OCI-LY3 (cell line): ENCODE data around the gene BAG2.
A peak's percentile ranks its signal among the peaks of the same experiment; 100 is the strongest.

Experiments
- H2AFZ ChIP-seq: fragments of 200-600, 300-600 bp; shearing (Covaris generic); 2 replicates; pipeline ENCODE4 v1.6.0; 2014; ENCODE audit warnings: antibody characterized with exemption, low read depth, low read length
- H3K27ac ChIP-seq: fragments of 200-600, 300-600 bp; sonication (generic); 2 replicates; pipeline ENCODE4 v1.5.1; 2014; ENCODE audit warnings: mild to moderate bottlenecking, low read length, moderate library complexity, mixed read lengths
- H3K27me3 ChIP-seq: fragments of 200-600, 300-600 bp; sonication (generic); 2 replicates; pipeline ENCODE4 v1.6.1; 2014; ENCODE audit warnings: low read depth, low read length, mixed read lengths
- H3K36me3 ChIP-seq: fragments of 200-600, 300-600 bp; sonication (generic); replicated peaks from 2 replicates; pipeline ENCODE3; 2014; ENCODE audit warnings: low read depth, low read length, mixed read lengths
- H3K4me1 ChIP-seq: fragments of 300-600, 200-600 bp; sonication (generic); 2 replicates; pipeline ENCODE4 v1.6.1; 2014; ENCODE audit warnings: low read length, mixed read lengths
- H3K4me2 ChIP-seq: fragments of 200-600, 300-600 bp; sonication (generic); 2 replicates; pipeline ENCODE4 v1.6.1; 2014; ENCODE audit warnings: low read length, mixed read lengths
- H3K4me3 ChIP-seq: fragments of 300-600, 200-600 bp; sonication (generic); 2 replicates; pipeline ENCODE4 v1.5.1; 2014; ENCODE audit warnings: antibody characterized with exemption, mild to moderate bottlenecking, low read length, moderate library complexity
- H3K79me2 ChIP-seq: fragments of 300-600, 200-600 bp; shearing (Covaris generic); 2 replicates; pipeline ENCODE4 v1.6.1; 2014; ENCODE audit warnings: mild to moderate bottlenecking, low read length, mixed read lengths
- H3K9ac ChIP-seq: fragments of 300-600, 200-600 bp; shearing (Covaris generic); 2 replicates; pipeline ENCODE4 v1.6.0; 2014; ENCODE audit warnings: mild to moderate bottlenecking, low read length, moderate library complexity
- H3K9me3 ChIP-seq: fragments of 200-600, 300-600 bp; shearing (Covaris generic); 2 replicates; pipeline ENCODE4 v1.6.1; 2014; ENCODE audit warnings: low read length, mixed read lengths; ENCODE audit not compliant: insufficient read depth
- H4K20me1 ChIP-seq: fragments of 200-600, 300-600 bp; sonication (generic); 2 replicates; pipeline ENCODE4 v1.6.1; 2016; ENCODE audit warnings: low read length, mixed read lengths; ENCODE audit not compliant: insufficient read depth
- EZH2phosphoT487 ChIP-seq: fragments of 200-600 bp; shearing (Covaris generic); IDR thresholded peaks from 2 replicates; pipeline ENCODE4 v1.6.1; 2018; ENCODE audit warnings: antibody characterized with exemption, mixed run types, low read depth
- TF ChIP-seq, protein P1 (sequence below): fragments of 200-600, 300-600 bp; sonication (generic); IDR thresholded peaks from 2 replicates; pipeline ENCODE4 v1.5.1; 2014; ENCODE audit warnings: antibody characterized with exemption, low read length, low read depth

The BAG2 gene

GRCh38 chr6:57215260-57215659 lies 43.1 kb downstream of the BAG2 start:
- H3K79me2 ChIP-seq: peaks cover 86% of the 10 kb centered on the region

GRCh38 chr6:57216235-57217101 lies 44.3 kb downstream of the BAG2 start:
- Histone ChIP-seq H3K79me2 (peaks cover 96% of the 10 kb centered on the region), H3K4me2 (peak overlapping the region; percentile 19; the same call in 1 of the 2 replicates), H3K4me3 (no peak overlapping the region)

More at GRCh38 chr6:57215260-57215659, 43.1 kb downstream of the BAG2 start:
- peaks cover 13% of the 10 kb centered on the region for H3K4me1 ChIP-seq
- H3K27ac ChIP-seq: no peak overlapping the region
- H4K20me1 ChIP-seq: 0 out of 2 replicates have a peak, but pooled peaks cover 3% of the 10 kb centered on the region
- H3K36me3 ChIP-seq: peaks cover 2% of the 10 kb centered on the region
- TF ChIP-seq EZH2phosphoT487: no peak
- TF ChIP-seq, protein P1, sequence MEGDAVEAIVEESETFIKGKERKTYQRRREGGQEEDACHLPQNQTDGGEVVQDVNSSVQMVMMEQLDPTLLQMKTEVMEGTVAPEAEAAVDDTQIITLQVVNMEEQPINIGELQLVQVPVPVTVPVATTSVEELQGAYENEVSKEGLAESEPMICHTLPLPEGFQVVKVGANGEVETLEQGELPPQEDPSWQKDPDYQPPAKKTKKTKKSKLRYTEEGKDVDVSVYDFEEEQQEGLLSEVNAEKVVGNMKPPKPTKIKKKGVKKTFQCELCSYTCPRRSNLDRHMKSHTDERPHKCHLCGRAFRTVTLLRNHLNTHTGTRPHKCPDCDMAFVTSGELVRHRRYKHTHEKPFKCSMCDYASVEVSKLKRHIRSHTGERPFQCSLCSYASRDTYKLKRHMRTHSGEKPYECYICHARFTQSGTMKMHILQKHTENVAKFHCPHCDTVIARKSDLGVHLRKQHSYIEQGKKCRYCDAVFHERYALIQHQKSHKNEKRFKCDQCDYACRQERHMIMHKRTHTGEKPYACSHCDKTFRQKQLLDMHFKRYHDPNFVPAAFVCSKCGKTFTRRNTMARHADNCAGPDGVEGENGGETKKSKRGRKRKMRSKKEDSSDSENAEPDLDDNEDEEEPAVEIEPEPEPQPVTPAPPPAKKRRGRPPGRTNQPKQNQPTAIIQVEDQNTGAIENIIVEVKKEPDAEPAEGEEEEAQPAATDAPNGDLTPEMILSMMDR: no peak
- no peak overlapping the region for H3K4me2 ChIP-seq
- H3K4me3 ChIP-seq: no peak overlapping the region
- no peak overlapping the region for H3K9ac ChIP-seq
- H3K9me3 ChIP-seq: peaks cover 5% of the 10 kb centered on the region; the same call in 1 of the 2 replicates
- no peak overlapping the region for H2AFZ ChIP-seq
- no peaks in the 10 kb centered on the region for H3K27me3 ChIP-seq

DNA sequence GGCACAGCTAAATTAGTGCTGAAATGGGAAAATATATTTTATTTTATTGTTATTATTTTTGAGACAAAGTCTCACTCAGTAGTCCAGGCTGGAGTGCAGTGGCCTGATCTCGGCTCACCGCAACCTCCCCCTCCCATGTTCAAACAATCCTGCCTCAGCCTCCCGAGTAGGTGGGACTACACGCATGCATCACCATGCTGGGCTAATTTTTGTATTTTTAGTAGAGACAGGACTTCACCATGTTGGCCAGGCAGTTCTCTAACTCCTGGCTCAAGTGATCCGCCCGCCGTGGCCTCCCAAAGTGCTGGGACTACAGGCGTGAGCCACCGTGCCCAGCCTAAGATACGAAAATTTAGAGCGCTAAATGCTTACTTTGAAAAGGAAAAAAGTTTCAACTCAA lies 45.1 kb downstream of the BAG2 start:
- no peak overlapping the region for H3K27ac ChIP-seq
- H3K9me3 ChIP-seq: peaks cover 5% of the 10 kb centered on the region; the same call in 1 of the 2 replicates
- no peaks in the 10 kb centered on the region for H3K27me3 ChIP-seq
- no peak for TF ChIP-seq EZH2phosphoT487
- TF ChIP-seq, protein P1: no peak
- peaks cover 4% of the 10 kb centered on the region for H3K36me3 ChIP-seq
- H2AFZ ChIP-seq: no peak overlapping the region
- peak overlapping the region; percentile 19 for H3K4me2 ChIP-seq
- H3K9ac ChIP-seq: no peak overlapping the region
- H3K4me3 ChIP-seq: no peak overlapping the region
- 0 out of 2 replicates have a peak, but pooled peaks cover 3% of the 10 kb centered on the region for H4K20me1 ChIP-seq
- H3K4me1 ChIP-seq: peaks cover 16% of the 10 kb centered on the region
- H3K79me2 ChIP-seq: peaks cover 90% of the 10 kb centered on the region

More at GRCh38 chr6:57216235-57217101, 44.3 kb downstream of the BAG2 start:
- Histone ChIP-seq H3K27me3 (no peaks in the 10 kb centered on the region), H3K27ac (no peak overlapping the region), H3K9me3 (peaks cover 5% of the 10 kb centered on the region; the same call in 1 of the 2 replicates), H4K20me1 (0 out of 2 replicates have a peak, but pooled peaks cover 3% of the 10 kb centered on the region), H3K9ac (no peak overlapping the region), H2AFZ (no peak overlapping the region), H3K4me1 (peaks cover 16% of the 10 kb centered on the region), H3K36me3 (peaks cover 4% of the 10 kb centered on the region)
- TF ChIP-seq, protein P1: no peak
- TF ChIP-seq EZH2phosphoT487: no peak

DNA sequence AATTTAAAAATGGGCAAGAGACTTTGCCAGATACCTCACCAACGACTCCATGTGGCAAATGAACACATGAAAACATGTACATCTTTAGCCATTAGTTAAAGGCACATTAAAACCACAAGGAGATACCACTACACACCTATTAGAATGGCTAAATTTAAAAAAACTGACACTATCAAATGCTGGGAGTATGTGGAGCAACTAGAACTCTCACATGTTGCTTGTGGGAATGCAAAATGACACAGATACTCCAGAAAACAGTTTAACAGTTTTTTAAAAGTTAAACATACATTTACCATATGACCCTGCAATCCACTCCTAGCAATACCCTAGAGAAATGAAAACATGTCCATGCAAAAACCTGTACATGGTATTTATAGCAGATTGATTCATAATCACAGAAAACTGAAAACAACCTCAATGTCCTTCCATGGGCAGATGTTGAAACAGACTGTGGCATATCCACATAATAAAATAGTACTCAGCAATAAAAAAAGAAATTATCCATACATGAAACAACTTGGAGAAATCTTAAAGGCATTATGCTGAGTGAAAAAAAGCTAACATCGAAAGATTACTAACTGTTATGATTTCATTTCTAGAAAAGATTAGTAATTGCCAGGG lies 48.1 kb downstream of the BAG2 start:
- H3K4me3 ChIP-seq: no peak overlapping the region
- H3K36me3 ChIP-seq: peaks cover 4% of the 10 kb centered on the region
- no peak overlapping the region for H3K4me2 ChIP-seq
- H3K9me3 ChIP-seq: peaks cover 3% of the 10 kb centered on the region; the same call in 1 of the 2 replicates
- peaks cover 23% of the 10 kb centered on the region for H3K4me1 ChIP-seq
- no peak overlapping the region for H2AFZ ChIP-seq
- H3K27ac ChIP-seq: no peak overlapping the region
- H3K79me2 ChIP-seq: peaks cover 64% of the 10 kb centered on the region
- TF ChIP-seq EZH2phosphoT487: no peak
- TF ChIP-seq, protein P1: no peak
- H3K9ac ChIP-seq: no peak overlapping the region
- 0 out of 2 replicates have a peak, but pooled peaks cover 3% of the 10 kb centered on the region for H4K20me1 ChIP-seq
- no peaks in the 10 kb centered on the region for H3K27me3 ChIP-seq
